B cell (primary cell): ENCODE data around the gene RBBP8. TPM values are rescaled to one million over a fixed set of nuclear protein-coding genes. Genes with fewer than 3 reads are reported as not detected.

ENCODE experiments used
- ATAC-seq: fragments of 200-7000 bp; cut with Tn5 transposase; one replicate; pipeline ENCODE4 v1.10.0; 2021; ENCODE audit warnings: low read depth, mild to moderate bottlenecking, moderate number of reproducible peaks, moderate library complexity
- CTCF ChIA-PET: fragments of 350-600 bp; sonication (Branson Sonifier 250); formaldehyde crosslinking; loops from one replicate; lab custom pipeline; 2021; ENCODE audit warnings: antibody characterized with exemption, inconsistent platforms; lab: Charles Lee
- POLR2A ChIA-PET: fragments of 350-600 bp; sonication (Branson Sonifier 250); formaldehyde crosslinking; loops from one replicate; lab custom pipeline; 2021; ENCODE audit warnings: antibody characterized with exemption; lab: Charles Lee
- DNase-seq: peaks from one replicate; pipeline ENCODE4 v3.0.0; 2013
- H2AFZ ChIP-seq: 2 replicates; pipeline ENCODE4 v1.6.1; 2012; ENCODE audit warnings: mild to moderate bottlenecking, low read depth, low read length; ENCODE audit not compliant: insufficient read depth, poor library complexity, severe bottlenecking
- H3K27ac ChIP-seq, 2 donors: 1 replicate in 1 of 2; 2 replicates in 1 of 2; pipeline ENCODE4 v1.5.1; 2012 to 2013; ENCODE audit warnings: low read length in 2 of 2, mild to moderate bottlenecking in 2 of 2, moderate library complexity in 1 of 2
- H3K27me3 ChIP-seq, 4 experiments: fragments of 200-600 bp in 1 of 4; sonication (generic) in 1 of 4; replicated peaks in 1 of 4; 1 replicate in 2 of 4; 2 replicates in 2 of 4; pipeline versions ENCODE4 v1.6.1 to v1.7.0; 2013 to 2016; ENCODE audit warnings: low read length in 3 of 4, mild to moderate bottlenecking in 2 of 4, mixed read lengths in 1 of 4, moderate library complexity in 1 of 4; ENCODE audit not compliant: insufficient read depth in 4 of 4, control insufficient read depth in 3 of 4; ENCODE audit errors: control extremely low read depth in 1 of 4
- H3K36me3 ChIP-seq, 2 experiments: replicated peaks in 1 of 2; 1 replicate in 1 of 2; 2 replicates in 1 of 2; pipeline versions ENCODE4 v1.6.1 to v1.7.1; 2013; ENCODE audit warnings: low read length in 1 of 2; ENCODE audit not compliant: insufficient read depth in 2 of 2, control insufficient read depth in 1 of 2; ENCODE audit errors: control extremely low read depth in 1 of 2, extremely low read depth in 1 of 2
- H3K4me1 ChIP-seq, 2 donors: fragments of 200-600 bp in 1 of 2; sonication (generic) in 1 of 2; 1 replicate in 1 of 2; 2 replicates in 1 of 2; pipeline versions ENCODE4 v1.5.1 to v1.6.1; 2013 to 2017; ENCODE audit warnings: low read length in 2 of 2; ENCODE audit not compliant: control insufficient read depth in 2 of 2, insufficient read depth in 2 of 2
- H3K4me2 ChIP-seq: replicated peaks from 2 replicates; pipeline ENCODE3; 2012; ENCODE audit warnings: mild to moderate bottlenecking, low read depth, low read length; ENCODE audit not compliant: poor library complexity, severe bottlenecking
- H3K4me3 ChIP-seq, 5 experiments: fragments of 200-600 bp in 1 of 5; sonication (generic) in 1 of 5; 1 replicate in 3 of 5; 2 replicates in 2 of 5; pipeline versions ENCODE4 v1.5.1 to v1.7.0; 2011 to 2016; ENCODE audit warnings: low read length in 4 of 5, mild to moderate bottlenecking in 4 of 5, low read depth in 2 of 5, control low read depth in 1 of 5, moderate library complexity in 1 of 5; ENCODE audit not compliant: insufficient read depth in 1 of 5; ENCODE audit errors: control extremely low read depth in 1 of 5, extremely low read depth in 1 of 5
- H3K79me2 ChIP-seq: fragments of 200-600 bp; sonication (generic); one replicate; pipeline ENCODE4 v1.6.0; 2016; ENCODE audit warnings: low read length; ENCODE audit not compliant: control insufficient read depth, insufficient read depth
- H3K9ac ChIP-seq: fragments of 200-600 bp; sonication (generic); 2 replicates; pipeline ENCODE4 v1.6.1; 2017; ENCODE audit warnings: mild to moderate bottlenecking, low read length, moderate library complexity
- H3K9me3 ChIP-seq, 3 donors: one replicate each; pipeline versions ENCODE4 v1.6.1 to v1.7.1; 2013; ENCODE audit warnings: low read length in 2 of 3; ENCODE audit not compliant: control insufficient read depth in 2 of 3, insufficient read depth in 1 of 3; ENCODE audit errors: control extremely low read depth in 1 of 3
- H4K20me1 ChIP-seq: 2 replicates; pipeline ENCODE4 v1.6.0; 2012; ENCODE audit warnings: mild to moderate bottlenecking, low read length; ENCODE audit not compliant: insufficient read depth, control insufficient read depth, poor library complexity, severe bottlenecking
- H3K27ac Mint-ChIP-seq: one replicate; pipeline ENCODE4 v1.8.0; 2021; ENCODE audit warnings: mixed read lengths
- H3K27me3 Mint-ChIP-seq: one replicate; pipeline ENCODE4 v1.8.0; 2021; ENCODE audit warnings: mixed read lengths
- H3K4me1 Mint-ChIP-seq: one replicate; pipeline ENCODE4 v1.8.0; 2021; ENCODE audit warnings: mixed read lengths
- H3K4me3 Mint-ChIP-seq: one replicate; pipeline ENCODE4 v1.8.0; 2021; ENCODE audit warnings: mixed read lengths
- H3K9me3 Mint-ChIP-seq: one replicate; pipeline ENCODE4 v1.8.0; 2022; ENCODE audit warnings: mixed read lengths; ENCODE audit not compliant: insufficient read depth
- EZH2 ChIP-seq: IDR thresholded peaks from 2 replicates; pipeline ENCODE4 v1.6.1; 2012; ENCODE audit warnings: borderline replicate concordance, low read depth, mild to moderate bottlenecking, moderate library complexity, low read length; ENCODE audit not compliant: insufficient read depth, poor library complexity, severe bottlenecking
- WGBS: methylation state at CpG from one replicate; pipeline ENCODE4 v1.1.5; 2013; ENCODE audit warnings: missing lambda C conversion rate; ENCODE audit not compliant: insufficient coverage; 5-methylcytosine and 5-hydroxymethylcytosine counted together
- intact Hi-C: fragments of 100-400 bp; cut with micrococcal nuclease; formaldehyde crosslinking; loops from one replicate; pipeline ENCODE4 v1.10.0; 2022
- polyA plus RNA-seq: library from polyadenylated mRNA; depleted of rRNA; stranded (reverse); fragments of >200 nt; gene quantifications from 2 replicates; pipeline ENCODE4 v1.2.3, GENCODE V29; 2012
- total RNA-seq, 2 donors: library from RNA; stranded (reverse); fragments of 120-200 nt in 1 of 2; gene quantifications; 1 replicate in 1 of 2; 2 replicates in 1 of 2; pipeline versions ENCODE4 v1.2.3 to v1.2.4, GENCODE V29; 2013 to 2022
- TF ChIP-seq, protein P1 (sequence below): fragments of 200-600 bp; IDR thresholded peaks from one replicate; pipeline ENCODE4 v1.8.0; 2022; ENCODE audit warnings: antibody characterized with exemption, mild to moderate bottlenecking

RBBP8 gene
- total and polyA plus RNA-seq, 2 donors (not counting 1 experiment from before 2014, with no cell fraction given), result 2.9 to 18.0 TPM

DNA sequence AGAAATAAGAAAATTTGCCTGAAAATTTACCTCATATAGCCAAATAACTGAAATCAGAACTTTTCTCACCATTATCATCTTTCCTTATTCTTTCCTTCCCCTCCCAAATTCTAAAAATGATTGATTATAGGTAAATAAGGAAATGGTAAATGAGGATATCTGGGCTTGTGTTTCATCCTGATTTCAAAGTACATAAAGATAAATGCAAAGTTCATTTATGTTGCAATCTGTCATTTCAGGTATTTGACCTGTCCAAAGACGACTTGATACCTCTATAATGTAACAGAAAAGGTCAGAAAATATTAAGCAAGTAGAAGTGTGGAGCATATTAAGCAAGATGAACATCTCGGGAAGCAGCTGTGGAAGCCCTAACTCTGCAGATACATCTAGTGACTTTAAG is 3.4 kb downstream of the RBBP8 start:
- ChIA-PET POLR2A (no interaction called here), CTCF (no interaction called here)
- no peak overlapping the region for H3K27ac ChIP-seq
- H3K36me3 ChIP-seq, result peaks cover 0 to 3% of the 10 kb centered on the region in 2 experiments
- TF ChIP-seq, protein P1, sequence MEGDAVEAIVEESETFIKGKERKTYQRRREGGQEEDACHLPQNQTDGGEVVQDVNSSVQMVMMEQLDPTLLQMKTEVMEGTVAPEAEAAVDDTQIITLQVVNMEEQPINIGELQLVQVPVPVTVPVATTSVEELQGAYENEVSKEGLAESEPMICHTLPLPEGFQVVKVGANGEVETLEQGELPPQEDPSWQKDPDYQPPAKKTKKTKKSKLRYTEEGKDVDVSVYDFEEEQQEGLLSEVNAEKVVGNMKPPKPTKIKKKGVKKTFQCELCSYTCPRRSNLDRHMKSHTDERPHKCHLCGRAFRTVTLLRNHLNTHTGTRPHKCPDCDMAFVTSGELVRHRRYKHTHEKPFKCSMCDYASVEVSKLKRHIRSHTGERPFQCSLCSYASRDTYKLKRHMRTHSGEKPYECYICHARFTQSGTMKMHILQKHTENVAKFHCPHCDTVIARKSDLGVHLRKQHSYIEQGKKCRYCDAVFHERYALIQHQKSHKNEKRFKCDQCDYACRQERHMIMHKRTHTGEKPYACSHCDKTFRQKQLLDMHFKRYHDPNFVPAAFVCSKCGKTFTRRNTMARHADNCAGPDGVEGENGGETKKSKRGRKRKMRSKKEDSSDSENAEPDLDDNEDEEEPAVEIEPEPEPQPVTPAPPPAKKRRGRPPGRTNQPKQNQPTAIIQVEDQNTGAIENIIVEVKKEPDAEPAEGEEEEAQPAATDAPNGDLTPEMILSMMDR, result no peak
- TF ChIP-seq EZH2, result no peak
- intact Hi-C loops, result no loop called here
- no peak for ATAC-seq
- H3K79me2 ChIP-seq, result peaks cover 15% of the 10 kb centered on the region
- Mint-ChIP-seq H3K4me1 (peaks cover 23% of the 10 kb centered on the region), H3K27me3 (no peaks in the 10 kb centered on the region), H3K4me3 (no peak overlapping the region), H3K9me3 (no peaks in the 10 kb centered on the region), H3K27ac (no peak overlapping the region)
- H3K4me2 ChIP-seq, result no peak overlapping the region
- H4K20me1 ChIP-seq, result no peaks in the 10 kb centered on the region
- no peak overlapping the region for H2AFZ ChIP-seq
- H3K9me3 ChIP-seq, result no peaks in the 10 kb centered on the region
- H3K27me3 ChIP-seq, result no peaks in the 10 kb centered on the region
- DNase-seq, result no peak
- H3K4me3 ChIP-seq, result no peak overlapping the region
- H3K9ac ChIP-seq, result no peak overlapping the region
- H3K4me1 ChIP-seq, result peaks cover 6 to 11% of the 10 kb centered on the region in 2 donors
- WGBS, result no CpG with 5 or more reads among the region's 2 CpGs

DNA sequence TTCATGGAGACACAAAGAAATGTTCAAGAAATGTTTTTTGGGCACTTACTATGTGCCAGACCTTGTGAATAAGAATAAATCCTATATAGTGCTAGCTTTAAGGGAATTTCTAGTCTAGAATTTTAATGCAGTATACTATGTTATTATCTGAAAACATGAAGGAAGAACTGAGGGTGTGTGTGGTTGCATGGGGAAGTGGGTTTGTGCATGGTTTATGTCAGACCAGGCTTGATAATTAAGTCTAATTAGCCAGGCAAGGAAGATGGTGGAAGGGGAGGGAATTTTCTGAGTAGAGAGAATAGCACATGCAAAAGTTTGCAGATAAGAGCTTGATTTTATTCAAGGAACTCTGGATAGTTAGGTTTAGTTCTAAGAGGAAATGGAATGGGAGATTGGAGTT is 6.5 kb downstream of the RBBP8 start:
- Mint-ChIP-seq H3K4me3 (no peak overlapping the region), H3K4me1 (peaks cover 7% of the 10 kb centered on the region), H3K27ac (no peak overlapping the region), H3K9me3 (no peaks in the 10 kb centered on the region), H3K27me3 (no peaks in the 10 kb centered on the region)
- TF ChIP-seq EZH2, result no peak
- TF ChIP-seq, protein P1, result no peak
- Histone ChIP-seq H3K27me3 (no peaks in the 10 kb centered on the region), H4K20me1 (no peaks in the 10 kb centered on the region), H3K4me1 (peaks cover 0 to under 1% of the 10 kb centered on the region in 2 donors), H3K27ac (no peak overlapping the region), H3K79me2 (peaks cover 14% of the 10 kb centered on the region), H3K4me2 (no peak overlapping the region), H3K9me3 (no peaks in the 10 kb centered on the region), H3K4me3 (no peak overlapping the region), H3K36me3 (peaks cover 0 to 3% of the 10 kb centered on the region in 2 experiments), H2AFZ (no peak overlapping the region), H3K9ac (no peak overlapping the region)
- no peak for DNase-seq
- intact Hi-C loops, result no loop called here
- ChIA-PET POLR2A (no interaction called here), CTCF (interaction anchor here (1.1 kb wide), 1 partner anchor 11 kb away, joined by 3 read pairs; no protein-coding TSS in a partner anchor)
- ATAC-seq, result no peak
